GM19455 (cell line): ENCODE data around the gene RAB5B.
A peak's percentile ranks its signal among the peaks of the same experiment; 100 is the strongest.

ENCODE experiments used
- ATAC-seq: cut with Tn5 transposase; IDR thresholded peaks from one replicate; pipeline ENCODE4 v1.9.1; 2021; ENCODE audit not compliant: unreplicated experiment

Gene RAB5B

DNA sequence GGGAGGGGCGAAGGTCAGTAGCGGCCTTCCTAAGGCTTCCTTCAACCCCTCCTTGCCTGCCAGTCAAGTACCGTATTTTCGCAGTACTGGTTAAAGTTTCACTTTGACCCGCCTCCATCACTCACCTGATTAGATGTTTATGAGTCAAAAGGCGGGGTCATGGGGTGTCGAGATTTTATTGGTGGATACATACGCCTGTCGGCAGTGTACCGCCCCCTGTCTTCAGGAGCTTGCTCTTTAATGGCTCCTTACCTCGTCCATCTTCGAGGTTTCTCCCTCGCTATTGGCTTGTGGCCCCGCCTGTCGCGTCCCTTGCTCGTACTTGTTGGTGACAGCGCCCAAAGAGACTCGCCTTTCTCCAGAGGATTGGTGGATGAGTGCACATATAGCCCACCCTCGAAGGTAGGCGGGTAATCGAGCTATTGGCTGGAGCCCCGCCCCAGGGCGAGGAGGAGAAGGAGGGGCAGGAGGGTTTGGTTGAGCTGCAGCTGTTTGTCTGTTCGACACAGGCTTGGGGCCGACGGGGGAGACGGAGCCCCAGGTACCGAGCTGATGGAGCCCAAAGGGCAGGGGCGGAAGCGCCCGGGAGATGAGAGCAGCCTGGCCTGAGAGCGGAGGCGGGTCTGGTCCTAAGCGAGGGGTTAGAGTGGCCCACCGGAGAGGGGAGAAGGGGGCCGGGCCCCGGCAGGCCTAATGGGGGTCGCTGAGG lies at the start of gene RAB5B:
TSS of gene RAB5B (plus strand) at position 480 of the 709 bp plus-strand sequence. CDS start 12,883 bp downstream, outside the sequence.
- peak; percentile 96 for ATAC-seq

DNA sequence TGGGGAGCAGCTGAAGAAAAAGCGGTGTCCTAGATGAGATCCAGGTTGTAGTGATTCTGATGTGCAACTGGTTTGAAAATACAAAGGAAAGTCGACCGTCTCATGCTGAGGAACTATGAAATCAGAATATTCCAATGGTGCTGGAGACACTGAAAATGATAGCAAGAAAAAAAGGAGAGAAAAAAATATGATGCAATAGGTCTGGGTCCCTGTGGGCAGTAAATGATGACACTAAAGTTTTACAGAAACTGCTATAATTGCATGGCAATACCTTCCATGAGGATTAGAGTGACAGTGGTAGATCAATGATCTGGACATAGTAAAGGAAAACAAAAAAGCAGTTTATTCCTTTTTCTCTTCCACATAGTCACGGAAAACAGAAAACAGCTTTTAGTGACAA lies 48.5 kb upstream of the RAB5B start:
- ATAC-seq, result no peak

DNA sequence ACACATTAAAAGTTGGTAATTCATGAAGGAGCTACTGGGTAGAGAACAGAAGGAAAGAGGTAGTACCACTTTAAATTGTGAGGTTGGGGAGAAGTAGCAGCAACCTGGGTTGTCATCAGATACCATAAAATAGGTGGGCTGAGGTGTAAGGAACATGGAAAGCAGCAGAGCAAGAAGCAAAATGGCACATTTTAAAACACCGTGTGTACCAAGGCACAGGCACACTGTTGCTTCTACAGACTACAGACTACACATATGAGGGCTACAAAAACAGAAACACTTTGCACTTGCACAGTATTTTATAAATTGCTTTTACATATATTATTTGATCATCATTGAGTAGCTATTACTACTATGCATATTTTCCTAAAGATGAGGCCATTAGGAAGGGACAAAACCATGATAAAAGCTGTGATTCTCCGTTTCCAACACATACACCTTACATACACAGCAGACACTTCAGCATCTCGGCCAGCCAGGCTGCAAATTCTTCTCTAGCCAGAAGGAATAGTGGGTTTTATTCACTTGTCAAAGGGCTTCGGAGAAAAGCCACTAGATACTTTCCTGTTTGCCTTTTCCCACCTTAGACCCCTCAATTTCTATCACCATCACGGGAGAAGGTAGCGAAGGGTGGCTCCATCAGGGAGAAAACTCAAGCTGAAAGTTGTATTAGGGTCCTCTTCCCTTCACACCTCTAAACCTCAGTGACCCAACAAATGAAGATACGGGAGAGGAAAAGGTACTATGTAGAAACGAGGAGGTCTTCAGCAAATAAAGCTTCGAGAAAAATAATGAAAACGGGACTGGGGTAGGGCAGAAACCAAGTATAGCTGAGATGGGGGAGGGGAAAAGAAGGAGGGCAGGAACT lies 47.8 kb upstream of the RAB5B start:
- ATAC-seq, result no peak

GRCh38 chr12:55926738-55927587 lies 46.9 kb upstream of the RAB5B start:
- peak; percentile 45 for ATAC-seq

- peak; percentile 34 for ATAC-seq
These were observed 46.0 kb upstream of the RAB5B start, which contains the start of gene PYM1 for GRCh38 chr12:55927588-55928502. Gene PYM1, minus strand, starts transcription at chr12:55927894. Its CDS starts 133 bp downstream, at chr12:55927761.

DNA sequence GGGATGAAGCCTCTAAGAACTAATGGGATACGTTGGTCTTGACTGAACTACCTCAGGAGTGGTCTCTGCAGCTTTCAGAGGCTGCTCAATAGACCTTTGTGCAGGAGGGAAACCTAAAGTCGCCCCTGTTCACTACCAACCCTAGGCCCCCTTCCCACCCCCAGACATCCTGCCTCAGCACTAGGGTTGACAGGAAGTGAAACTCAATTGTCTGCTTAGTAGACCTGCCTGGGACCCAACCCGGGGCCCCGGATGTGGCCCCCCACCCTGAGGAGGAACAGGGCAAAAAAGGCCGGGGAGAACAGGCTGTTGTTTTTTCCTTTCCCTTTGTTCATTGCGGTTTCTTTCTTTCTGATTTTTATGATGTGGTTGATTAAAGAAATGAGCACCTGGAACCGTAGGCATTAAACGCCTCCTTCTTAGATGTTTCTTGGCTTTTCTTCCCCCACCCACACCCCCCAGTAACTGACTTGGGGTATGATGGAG lies 44.5 kb upstream of the RAB5B start:
- peak; percentile 29 for ATAC-seq

DNA sequence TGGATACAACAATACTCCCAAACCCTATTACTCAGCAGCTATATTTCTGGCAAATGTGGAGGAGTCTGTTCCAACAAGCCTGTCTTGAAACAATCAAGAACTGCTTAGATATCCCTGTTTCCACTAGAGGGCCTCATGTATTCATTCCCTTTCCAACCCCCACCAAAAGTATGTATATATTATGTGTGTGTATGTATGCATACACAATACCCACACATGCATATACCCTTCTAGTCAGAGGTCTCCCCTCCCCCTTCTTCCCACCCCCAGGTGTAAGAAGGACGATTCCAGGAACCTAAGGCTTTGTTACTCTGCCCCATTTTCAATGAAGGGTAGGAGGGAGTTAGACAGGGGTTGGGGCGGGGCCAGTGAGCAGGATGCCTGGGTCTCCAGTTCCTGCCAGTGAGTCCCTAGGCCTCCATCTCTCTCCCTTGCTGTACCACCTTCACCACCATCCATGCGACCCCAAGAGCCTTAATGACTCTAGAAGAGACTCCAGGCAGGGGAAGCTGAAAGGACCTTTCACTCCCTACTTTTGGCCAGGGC lies 43.0 kb upstream of the RAB5B start, which contains the start of gene DGKA:
TSS of gene DGKA (plus strand) at position 392 of the 546 bp plus-strand sequence. CDS start 5,342 bp downstream, outside the sequence.
- ATAC-seq, result no peak

DNA sequence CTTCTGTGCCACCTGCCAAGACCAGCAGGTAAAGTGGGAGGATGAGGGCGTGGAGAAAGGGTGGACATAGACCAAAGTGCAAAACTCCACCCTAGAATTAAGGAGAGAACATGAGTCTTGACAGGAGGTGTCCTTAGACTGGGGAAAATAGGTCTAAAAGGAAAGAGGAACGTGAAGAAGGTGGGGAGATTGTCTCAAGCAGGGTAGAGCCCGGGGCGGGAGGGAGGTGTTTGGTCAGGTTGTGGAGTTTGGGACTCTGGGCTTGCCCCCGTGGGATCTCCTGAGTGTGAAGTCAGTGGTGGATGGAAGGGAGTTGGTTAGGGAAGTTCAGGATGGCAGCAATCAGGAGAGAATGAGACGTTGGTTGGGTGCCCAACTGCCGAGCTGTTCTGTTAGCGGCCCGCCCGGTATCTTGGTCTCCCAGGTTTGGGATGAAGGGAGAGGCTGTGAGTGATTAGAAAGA lies 42.5 kb upstream of the RAB5B start:
- ATAC-seq, result no peak

DNA sequence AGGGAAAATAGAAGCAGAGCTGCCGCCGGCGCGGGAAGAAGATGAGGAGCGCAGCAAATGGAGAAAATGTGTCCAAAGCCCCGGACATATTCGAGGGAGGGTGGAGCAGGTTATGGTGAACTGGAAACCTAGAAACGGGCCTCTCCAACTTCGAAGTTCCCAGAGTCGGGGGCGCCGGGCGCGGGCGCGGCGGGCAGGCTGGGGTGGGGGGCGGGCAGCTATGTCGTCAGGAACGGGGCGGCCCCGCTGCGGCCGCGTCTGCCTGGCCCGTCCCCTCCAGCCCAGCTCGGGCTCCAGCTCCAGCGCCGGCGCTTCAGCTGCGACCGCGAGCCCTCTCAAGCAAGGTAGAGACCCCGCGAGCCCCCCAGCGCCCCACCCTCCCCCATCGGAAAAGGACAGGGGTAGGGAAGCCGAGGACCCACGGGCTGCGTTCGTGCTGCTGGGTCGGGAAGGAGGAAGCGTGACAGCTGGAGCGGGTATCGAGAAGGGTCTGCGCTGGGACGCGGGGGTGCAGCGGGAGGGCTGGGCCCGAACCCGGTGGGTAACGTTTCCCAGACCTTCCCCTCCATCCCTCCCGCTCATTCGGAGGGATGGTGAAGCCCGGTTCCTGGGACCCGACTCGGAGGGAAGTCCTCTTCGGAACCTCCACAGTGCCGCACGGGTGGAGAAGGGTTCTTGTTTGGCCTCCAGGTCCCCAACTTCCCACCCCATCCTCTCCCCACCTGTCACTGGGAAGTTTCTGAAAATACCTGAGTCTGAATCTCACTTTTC lies 41.9 kb upstream of the RAB5B start:
- no peak for ATAC-seq

DNA sequence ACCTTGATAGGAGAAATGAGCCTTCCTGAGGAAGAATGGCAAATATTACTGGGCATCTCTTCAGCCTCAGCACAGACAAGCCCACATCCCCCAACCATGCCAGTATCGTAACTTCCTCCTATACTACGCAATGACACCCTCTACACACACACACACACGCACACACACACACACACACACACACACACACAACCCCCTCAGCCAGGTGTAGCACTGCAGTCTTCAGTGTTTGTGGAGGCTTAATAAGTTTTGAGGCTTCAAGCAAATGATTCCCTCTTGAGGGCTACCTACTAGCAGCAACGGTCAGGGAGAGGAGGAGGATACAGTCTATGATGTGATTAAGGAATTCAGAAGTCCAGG lies 41.3 kb upstream of the RAB5B start:
- no peak for ATAC-seq

DNA sequence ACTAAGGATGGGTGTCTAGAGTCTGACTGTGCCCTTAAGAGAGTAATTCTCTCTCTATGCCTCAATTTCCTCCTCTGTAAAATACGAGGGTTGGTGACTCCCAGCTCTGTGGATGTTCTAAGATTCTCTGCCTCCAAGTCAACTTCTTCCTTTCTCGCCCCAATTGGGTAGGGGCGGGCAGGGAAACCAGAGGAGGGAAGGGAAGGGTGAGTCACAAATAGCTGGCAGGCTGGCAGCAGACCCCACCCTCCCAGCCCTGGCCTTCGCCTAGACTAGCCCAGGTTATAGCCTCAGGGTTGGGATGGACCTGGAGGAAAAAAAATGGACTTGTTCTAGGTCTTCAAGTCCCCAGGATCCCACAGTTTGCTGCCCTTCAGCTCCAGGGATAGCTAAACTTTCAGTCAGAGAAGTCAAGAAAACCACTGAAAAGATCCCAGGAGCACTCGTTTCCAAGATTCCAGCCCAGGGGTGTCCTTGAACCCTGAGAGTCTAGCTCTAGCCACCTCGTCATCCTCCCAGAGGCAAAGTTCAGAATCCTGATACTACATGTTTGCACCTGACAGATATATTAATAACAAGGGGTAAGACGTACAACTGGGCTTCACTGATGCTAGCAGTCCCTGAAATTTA lies 40.6 kb upstream of the RAB5B start:
- no peak for ATAC-seq

GRCh38 chr12:55933799-55934742 lies 39.8 kb upstream of the RAB5B start:
- no peak for ATAC-seq

DNA sequence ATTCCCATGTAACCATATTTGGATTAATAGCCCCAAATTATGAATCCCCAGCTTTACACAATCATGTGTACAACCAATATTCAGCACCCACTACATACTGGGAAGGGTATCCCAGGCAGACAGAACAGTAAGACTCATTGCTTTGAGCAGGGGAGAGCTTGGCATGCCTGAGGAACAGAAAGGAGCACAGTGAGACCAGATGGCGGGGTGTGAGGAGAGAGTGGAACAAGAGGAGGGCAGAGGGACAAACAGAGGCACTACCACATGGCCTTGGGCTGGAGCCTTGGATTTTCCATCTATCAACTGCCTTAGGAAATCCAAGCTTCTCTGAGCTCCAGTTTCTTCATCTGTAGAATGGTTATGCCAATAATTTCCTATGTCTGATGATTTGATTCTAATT lies 39.1 kb upstream of the RAB5B start:
- ATAC-seq, result no peak

- ATAC-seq, result no peak
These were observed 38.1 kb upstream of the RAB5B start for GRCh38 chr12:55935738-55936151.

DNA sequence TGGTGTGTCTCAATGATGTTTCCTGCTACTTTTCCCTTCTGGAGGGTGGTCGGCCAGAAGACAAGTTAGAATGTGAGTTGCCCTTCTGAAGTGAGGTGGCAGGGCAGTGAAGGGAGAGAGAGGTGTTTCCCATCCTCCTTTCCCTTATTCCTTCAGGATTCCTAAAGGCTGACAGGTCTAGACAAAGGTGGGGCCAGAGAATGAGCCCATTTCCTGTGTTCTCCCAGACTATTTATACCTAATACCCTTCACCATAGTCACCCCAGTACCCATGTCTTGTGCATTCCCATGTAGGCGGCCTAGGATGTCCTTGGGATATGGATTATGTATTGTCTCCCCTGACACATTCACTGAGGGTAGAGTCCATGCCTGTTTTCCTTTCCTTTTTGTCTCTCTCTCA lies 35.9 kb upstream of the RAB5B start:
- ATAC-seq, result no peak

GRCh38 chr12:55938826-55939501 lies 34.9 kb upstream of the RAB5B start:
- ATAC-seq, result no peak
